GM18858 (cell line): Measurements from ENCODE around the gene SEC16B.
"Not testable (repeated sequence)": the region's sequence is repeated elsewhere in the genome, so short reads cannot be mapped to it uniquely, and the experiment has no call there.

Source experiments
- ATAC-seq: cut with Tn5 transposase; IDR thresholded peaks from one replicate; pipeline ENCODE4 v1.9.1; 2021; ENCODE audit not compliant: unreplicated experiment

Gene SEC16B, protein sequence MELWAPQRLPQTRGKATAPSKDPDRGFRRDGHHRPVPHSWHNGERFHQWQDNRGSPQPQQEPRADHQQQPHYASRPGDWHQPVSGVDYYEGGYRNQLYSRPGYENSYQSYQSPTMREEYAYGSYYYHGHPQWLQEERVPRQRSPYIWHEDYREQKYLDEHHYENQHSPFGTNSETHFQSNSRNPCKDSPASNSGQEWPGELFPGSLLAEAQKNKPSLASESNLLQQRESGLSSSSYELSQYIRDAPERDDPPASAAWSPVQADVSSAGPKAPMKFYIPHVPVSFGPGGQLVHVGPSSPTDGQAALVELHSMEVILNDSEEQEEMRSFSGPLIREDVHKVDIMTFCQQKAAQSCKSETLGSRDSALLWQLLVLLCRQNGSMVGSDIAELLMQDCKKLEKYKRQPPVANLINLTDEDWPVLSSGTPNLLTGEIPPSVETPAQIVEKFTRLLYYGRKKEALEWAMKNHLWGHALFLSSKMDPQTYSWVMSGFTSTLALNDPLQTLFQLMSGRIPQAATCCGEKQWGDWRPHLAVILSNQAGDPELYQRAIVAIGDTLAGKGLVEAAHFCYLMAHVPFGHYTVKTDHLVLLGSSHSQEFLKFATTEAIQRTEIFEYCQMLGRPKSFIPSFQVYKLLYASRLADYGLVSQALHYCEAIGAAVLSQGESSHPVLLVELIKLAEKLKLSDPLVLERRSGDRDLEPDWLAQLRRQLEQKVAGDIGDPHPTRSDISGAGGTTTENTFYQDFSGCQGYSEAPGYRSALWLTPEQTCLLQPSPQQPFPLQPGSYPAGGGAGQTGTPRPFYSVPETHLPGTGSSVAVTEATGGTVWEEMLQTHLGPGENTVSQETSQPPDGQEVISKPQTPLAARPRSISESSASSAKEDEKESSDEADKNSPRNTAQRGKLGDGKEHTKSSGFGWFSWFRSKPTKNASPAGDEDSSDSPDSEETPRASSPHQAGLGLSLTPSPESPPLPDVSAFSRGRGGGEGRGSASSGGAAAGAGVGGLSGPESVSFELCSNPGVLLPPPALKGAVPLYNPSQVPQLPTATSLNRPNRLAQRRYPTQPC

DNA sequence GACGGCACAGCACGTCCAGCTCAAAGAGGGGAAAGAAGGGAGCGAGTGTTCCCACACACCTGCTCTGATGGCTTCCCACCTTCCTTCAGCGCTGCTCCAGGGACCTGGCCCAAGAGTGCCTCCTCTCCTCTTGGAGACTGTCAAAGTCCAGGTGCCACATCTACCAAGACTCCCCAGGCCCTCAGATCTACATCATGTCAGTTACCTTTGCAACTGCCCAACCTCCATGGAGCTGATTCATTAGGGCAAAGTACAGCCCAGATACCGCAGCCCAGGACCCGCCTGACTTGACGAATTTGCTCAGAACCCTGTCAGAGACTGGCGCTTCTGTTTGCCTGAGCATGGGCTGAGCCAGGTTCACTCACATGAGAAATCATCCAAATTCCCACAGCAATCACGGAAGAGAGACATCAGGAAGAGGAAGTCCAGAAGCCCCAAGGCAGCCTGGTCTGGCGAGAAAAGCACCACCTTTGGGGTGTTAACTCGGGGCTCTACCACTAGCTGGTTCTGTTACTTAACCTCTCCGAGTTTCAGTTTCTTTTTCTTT, at the start of gene SEC16B:
TSS of gene SEC16B (minus strand) at position 234 of the 547 bp plus-strand sequence. CDS start 2,077 bp downstream, outside the sequence.
- ATAC-seq, result no peak

DNA sequence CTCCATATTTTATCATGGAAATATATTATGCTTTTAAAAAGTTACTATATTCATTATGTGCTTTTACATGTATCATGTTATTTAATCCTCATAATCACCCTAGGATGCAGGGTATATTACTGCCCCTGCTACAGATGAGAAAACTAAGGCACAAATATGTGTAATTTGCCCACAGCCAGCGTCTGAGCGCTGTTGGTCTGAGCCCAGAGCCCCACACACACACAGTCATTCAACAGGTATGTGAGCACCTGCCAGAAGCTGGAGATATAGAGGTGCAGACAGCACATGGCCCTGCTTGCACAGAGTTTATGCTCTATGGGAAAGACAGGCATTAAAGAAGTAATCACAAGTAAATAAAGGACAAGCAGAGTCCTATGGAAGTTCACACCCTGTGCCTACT, 49.8 kb upstream of the SEC16B start:
- no peak for ATAC-seq

DNA sequence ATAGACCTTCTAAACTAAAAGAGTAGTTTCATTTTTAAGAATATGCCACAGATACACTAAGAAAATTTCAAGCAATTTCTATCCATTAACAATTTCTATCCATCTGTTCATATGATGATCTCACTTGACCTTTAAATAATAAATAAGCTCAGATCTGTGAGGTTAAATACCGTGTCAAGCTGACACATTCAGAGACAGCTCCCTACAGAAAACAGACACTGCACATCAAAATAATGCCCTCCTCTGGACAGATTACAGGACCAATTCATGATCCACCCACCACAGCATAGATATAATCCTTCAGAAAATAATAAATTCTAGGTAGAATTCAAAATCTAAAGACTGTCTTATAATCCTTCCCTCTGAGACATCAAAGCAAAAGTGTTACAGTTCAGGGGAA, 49.4 kb upstream of the SEC16B start:
- ATAC-seq, result no peak

DNA sequence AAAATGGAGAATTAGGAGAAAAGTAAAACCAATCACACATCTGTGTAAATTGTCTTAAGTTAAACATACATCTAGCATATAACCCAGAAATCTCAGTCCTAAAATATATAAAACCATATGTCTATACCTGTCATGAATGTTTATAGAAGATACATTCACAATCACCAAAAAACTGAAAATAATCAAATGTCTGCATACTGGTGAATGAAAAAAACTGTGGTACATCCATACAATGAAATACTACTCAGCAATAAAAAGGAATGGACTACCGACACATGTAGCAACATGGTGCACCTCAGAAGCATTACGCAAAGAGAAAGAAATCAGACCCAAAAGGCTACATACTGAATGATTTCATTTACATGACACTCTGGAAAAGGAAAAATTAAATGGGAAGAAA, 47.7 kb upstream of the SEC16B start:
- no peak for ATAC-seq

DNA sequence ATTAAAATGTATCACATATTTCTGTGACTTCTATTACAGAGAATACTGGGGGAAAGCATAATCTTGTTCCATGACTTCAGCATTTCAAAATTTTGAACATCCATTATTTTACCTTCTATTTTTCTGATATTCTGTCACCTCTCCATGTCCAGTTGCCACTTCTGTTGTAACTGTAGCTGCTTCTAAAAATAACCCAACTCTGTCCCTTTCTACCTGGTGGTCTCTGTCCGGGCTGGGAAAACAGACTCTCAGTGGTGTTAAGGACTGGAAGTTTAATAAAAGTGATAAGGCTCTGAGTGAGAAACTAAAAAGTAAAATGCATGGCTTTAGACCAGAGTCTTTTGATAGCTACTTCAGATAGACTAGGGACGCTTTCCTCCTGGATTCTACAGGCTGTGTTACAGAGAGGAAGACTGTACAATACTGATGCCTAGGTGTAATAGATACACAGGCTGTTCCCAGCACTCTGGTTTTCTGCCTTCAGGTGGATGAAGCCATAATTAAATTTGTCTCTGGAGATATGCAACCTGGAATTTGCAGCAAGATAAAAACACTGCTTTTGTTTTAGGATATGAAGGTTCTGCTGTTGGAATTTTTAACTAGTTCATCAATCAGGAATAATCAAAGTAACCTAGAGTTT, 42.1 kb upstream of the SEC16B start:
- no peak for ATAC-seq

DNA sequence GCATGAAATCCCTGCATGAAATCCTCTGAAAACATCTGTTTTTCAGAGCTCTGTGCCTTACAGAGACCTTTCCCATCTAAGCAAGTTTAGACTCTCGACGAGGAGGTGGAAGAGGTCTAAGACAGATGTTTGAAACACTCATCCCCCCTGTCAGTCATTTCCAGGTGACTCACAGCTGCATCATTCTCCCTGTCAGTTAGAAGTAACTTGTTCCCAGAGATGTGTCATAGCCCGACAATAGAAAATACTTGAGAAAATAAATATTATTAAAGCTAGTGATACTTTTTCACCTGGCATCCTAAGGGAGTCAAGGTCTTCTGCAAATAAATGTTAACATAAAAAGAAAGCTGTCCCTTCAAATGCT, 41.6 kb upstream of the SEC16B start:
- no peak for ATAC-seq

DNA sequence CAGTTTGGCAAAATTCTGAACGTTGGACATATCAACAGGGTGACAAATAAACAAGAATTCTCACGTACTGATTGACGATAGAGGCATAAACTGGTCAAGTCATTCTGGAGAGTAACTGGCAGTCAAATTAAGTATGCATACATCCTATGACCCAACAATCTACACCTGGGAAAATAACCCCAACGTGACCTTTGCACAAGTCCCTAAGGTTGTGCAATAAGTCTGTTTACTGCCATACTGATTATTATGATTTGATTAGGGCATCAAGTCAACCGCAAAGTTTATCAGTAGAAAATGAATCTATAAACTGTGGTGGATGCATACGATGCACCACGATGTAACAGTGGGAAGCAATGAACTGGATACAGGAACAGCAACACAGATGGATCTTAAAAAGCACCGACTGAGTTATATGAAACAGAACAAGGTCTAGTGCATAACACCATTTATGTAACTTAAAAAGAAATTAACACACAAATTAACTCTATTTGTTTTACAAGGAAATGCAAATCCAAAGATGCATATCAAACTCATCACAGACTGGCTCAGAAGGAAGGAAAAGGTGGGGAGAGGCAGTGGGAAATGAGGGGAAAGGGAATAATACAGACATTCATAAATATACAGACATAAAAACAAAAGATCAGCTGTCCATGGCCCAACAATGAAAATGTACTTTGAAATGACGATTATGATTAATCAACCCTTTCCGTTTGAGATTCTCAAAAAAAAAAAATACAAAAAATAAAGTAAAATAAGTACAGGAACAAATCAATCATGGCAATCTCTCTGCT, 41.0 kb upstream of the SEC16B start:
- ATAC-seq, result no peak

DNA sequence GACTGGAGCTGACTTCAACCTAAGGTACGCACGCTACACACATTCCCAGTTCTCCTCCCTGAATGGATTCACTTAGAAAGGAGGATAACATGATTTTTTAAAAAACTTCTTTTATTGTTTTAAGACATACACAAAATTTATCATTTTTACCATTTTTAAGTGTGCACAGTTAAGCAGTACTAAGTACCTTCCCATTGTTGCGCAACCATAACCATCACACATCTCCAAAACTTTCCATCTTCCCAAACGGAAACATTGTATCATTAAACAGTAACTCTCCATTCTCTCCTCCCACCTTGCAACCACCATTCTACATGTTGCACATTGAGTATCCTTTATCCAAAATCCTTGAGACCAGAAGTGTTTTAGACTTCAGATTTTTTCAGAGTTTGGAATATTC, 36.2 kb upstream of the SEC16B start:
- ATAC-seq, result no peak

DNA sequence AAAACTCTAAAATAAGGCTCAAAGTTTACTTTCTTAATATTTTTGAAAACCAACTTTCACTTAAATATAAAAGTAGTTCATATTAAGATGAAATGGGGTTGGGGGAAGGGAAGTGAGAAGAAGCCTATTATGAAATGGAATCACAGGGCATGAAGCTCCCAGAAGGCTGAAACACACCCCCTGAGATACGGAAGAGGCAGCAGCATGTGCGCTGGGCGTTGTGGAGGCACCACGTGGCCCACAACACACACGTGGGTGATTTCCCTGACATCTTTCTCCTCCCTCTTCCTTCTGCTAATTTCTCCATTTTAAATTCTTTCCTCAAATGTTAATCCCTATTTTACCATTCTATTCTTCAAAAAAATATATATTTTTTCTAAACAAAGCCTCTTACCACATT, 35.6 kb upstream of the SEC16B start:
- ATAC-seq, result no peak

DNA sequence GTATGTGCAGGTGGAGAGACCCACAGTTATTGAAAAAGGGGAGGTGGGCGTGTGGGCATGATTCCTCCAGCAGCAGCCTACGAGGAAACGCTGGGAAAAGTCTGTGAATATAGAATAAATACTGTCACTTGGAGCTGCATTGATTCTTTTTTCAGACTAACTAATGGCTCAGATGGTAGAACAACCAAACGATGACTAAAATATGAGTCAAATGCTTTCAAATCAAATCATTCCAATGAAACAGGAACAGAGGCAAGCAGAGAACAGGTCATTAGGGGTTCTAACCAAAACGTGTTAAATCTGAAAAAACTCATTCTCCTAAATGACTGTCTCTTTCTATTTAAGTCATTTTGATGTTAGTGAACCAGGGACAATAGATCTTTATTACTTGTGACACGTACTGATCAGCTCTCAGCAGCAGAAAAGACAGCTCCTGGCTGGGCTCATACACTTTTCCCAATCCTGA, 35.1 kb upstream of the SEC16B start:
- ATAC-seq, result peak; percentile 90

DNA sequence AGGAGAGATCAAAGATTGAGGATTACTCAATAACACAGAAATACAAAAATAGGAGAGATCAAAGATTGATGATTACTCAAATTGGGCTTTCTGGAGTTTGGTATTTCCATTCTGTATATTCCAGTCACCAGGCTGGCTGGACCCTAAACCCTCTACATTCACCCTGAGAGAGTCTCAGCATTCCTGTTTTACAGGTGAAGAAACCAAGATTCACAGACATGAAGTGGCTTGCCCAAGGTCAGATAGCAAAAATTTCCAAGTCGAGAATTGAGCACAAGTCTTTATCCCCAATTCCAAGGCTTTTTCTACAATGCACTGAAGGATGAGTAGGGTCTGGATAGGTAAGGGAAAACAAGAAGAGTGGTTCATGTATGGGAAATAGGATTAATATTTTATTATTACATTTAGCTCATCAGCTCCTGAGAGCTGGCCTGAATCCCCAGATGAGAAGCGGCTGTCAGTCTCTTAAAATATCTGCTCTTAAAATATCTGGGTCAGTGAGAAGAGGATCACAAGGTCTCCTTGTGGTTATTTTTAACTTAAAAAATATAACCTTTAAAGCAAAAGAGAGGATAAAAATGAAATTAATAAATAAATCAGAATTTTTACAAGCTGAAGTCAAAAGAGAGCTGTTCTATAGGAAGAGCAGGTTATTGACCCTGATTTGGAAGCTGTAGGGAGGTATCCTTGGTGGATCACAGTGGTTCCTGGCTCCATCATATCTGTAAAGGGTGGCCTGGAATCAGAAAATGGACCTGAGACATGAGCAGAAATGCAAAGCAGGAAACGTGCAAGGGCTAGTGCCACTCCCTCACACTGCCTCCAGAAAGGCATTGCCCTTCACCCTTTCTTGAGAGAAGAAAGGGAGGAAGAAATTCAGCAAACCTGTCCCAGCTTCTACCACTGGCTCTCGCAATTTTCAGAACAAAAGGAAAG, 29.1 kb upstream of the SEC16B start:
- ATAC-seq, result no peak

DNA sequence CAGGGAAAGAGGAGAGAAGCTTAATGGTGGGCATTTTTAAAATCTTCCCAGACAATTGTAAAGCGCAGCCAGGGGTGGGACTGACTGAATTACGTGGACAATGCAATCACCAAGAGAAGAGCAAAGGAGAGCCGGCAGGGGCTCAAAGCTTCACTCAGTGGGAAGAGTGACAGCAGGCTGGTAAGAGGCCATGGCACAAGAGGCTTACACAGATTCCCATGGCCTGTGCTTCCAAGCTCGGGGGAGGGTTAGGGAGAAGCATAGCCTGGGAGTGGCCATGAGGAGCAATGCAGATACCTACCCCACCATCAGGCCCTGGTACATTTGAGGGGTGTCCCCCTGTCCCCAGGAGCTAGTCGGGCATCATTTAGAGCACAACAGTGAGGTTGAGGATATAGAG, 27.1 kb upstream of the SEC16B start:
- ATAC-seq, result no peak

DNA sequence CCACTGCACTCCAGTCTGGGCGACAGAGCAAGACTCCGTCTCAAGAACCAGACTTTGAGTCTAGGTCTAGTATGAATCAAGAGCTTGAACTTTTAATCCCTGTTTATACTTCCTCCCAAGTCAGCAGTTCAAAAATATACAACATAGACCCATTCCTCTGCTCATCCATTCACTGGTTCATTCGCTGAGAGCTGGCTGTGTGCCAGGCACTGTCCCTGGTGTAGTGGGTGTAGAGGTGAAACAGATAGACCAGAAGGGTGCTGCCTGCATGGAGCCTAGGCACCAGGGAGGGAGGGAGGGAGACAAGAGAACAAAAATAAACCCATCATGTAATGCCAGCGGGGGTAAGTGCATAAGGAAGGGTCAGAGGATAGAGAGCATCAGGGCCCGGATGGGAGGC, 25.5 kb upstream of the SEC16B start:
- no peak for ATAC-seq

DNA sequence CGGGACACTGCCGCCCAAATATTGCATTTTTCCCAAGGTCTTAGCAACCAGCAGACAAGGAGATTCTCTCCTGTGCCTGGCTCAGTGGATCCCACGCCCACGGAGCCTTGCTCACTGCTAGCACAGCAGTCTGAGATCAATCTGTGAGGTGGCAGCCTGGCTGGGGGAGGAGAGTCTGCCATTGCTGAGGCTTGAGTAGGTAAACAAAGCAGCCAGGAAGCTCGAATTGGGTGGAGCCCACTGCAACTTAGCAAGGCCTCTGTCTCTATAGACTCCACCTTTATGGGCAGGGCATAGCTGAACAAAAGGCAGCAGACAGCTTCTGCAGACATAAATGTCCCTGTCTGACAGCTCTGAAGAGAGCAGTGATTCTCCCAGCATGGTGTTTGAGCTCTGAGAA, 16.4 kb upstream of the SEC16B start:
- ATAC-seq, result not testable (repeated sequence)

DNA sequence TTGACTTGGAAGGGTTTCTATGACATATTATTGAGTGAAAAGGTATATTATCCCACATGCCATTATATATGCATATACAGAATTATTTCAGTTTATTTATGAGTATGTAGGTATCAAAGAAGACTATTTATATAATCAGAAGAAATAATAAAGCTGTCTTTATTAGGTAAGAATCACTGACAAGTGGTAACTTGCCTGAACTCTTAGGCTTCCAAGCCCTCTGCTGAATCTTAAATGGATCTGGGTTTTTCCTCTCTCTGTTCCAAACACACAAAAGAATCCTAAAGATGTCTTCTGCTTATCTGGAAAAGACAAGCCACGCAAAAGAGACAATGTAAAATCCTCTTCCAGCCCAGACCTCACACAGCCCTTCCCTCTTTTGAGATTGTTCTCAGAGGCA, 14.9 kb upstream of the SEC16B start:
- ATAC-seq, result no peak

DNA sequence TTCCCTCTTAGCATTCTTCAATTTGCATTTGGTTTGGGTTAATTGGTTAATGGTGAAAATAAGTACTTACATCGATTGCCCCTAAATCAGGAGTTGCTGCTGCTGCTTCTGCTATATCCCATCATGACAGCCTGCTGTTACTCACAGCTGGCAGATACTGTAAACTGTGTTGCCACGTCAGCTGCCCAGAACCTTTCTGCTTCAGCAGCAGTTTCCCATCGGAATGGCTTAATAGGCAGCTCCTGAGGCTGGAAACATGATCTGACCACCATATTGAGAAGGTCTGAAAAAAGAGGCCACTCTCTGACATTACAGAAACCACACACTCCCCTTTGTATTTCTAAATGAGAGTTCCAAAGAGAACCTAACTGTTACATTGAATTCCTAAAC, 14.3 kb upstream of the SEC16B start:
- ATAC-seq, result no peak

DNA sequence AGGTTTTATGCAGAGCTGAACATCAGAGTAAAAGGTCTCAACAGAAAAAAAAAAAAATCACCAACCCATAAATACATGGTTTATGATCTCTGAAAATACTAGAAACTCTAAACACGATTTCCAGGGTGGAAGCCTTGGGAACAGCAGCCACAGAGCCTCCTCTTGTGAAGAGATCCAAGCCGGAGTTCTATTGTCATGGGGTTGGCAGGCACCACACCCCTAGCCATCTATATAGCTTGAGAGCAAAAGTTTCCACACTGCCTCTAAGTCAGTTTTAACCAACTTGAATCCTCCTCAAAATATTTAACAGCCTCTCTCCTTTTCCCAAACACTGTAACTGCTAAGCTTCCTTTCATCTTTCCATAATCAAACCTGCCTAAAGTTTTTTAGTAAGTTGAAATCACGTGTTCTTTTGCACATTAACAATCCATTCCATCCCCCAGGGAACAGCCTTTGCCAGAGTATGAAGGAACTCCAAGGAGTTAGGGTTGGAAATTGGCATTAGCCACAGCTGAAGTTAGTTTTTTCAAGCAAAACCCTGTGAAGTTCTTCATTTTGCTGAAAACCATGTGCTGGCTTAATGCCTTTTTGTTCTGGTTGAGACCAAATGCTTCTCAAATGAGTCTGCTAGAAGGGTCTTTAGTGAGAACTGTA, 13.8 kb upstream of the SEC16B start:
- no peak for ATAC-seq

DNA sequence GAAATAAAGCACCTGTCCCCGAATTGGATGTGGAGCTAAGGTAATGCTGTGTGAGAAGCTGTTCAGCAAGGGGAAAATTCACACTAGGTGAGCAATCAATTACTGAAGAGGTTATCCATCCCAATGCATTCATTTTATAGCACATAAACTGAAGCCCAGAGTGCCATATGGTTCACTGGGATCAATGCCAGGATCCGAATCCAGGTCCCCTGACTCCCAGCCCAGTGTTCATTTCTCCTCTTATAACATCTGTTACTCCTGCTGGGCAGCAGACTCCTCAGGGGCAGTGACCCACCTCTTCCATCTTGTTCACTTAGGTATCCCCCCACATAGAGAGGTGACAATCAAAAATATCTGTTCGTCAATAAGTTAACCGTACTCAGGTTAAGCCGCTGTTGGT, 13.2 kb upstream of the SEC16B start:
- no peak for ATAC-seq

DNA sequence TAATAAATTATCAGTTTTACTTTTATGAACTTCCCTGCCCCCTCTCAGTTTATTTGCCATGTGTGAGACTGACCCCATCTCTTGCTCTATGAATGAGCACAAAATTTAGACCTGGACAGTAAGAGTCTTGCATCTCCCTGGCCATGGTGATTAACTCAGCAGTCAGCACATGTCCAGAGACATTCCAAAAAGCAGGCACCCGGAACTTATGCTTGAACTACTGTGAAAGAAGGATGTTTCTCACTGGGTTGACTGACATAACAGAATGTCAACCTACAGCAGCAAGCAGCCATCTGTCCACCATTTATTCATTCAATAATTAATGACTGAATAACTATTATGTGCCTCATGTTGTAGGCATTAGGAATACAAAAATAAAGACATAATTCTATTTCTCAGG, 11.3 kb upstream of the SEC16B start:
- no peak for ATAC-seq
